22Rv1 (cell line): ENCODE measurements around the gene DND1.
"Not testable (repeated sequence)": the region's sequence is repeated elsewhere in the genome, so short reads cannot be mapped to it uniquely, and the experiment has no call there.

Experiments
- ZFX ChIP-seq: fragments of 450-650 bp; IDR thresholded peaks from 2 replicates; pipeline ENCODE4 v1.6.1; 2017; ENCODE audit warnings: antibody characterized with exemption, borderline replicate concordance
- TF ChIP-seq, protein P1 (sequence below): fragments of 450-650 bp; IDR thresholded peaks from 2 replicates; pipeline ENCODE4 v1.5.1; 2017; ENCODE audit warnings: mild to moderate bottlenecking

DNA sequence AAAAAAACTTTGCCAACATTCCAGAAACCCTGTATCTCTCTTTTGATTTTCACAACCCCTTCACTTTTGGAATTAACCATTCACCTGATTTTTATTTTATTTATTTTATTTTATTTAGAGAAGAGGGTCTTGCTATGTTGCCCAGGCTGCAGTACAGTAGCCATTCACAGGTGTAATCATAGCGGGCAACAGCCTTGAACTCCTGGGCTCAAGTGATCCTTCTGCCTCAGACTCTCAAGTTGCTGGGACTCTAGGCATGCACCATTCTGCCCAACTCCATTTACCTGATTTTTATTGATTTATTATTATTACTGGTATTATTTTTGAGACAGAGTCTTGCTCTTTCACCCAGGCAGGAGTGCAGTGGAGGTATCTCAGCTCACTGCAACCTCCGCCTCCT lies 42.9 kb upstream of the DND1 start:
- TF ChIP-seq, protein P1, sequence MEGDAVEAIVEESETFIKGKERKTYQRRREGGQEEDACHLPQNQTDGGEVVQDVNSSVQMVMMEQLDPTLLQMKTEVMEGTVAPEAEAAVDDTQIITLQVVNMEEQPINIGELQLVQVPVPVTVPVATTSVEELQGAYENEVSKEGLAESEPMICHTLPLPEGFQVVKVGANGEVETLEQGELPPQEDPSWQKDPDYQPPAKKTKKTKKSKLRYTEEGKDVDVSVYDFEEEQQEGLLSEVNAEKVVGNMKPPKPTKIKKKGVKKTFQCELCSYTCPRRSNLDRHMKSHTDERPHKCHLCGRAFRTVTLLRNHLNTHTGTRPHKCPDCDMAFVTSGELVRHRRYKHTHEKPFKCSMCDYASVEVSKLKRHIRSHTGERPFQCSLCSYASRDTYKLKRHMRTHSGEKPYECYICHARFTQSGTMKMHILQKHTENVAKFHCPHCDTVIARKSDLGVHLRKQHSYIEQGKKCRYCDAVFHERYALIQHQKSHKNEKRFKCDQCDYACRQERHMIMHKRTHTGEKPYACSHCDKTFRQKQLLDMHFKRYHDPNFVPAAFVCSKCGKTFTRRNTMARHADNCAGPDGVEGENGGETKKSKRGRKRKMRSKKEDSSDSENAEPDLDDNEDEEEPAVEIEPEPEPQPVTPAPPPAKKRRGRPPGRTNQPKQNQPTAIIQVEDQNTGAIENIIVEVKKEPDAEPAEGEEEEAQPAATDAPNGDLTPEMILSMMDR = not testable (repeated sequence)
- not testable (repeated sequence) for TF ChIP-seq ZFX
